OCI-LY7 (cell line): ENCODE data around the gene TBC1D3B. TPM values are rescaled to one million over a fixed set of nuclear protein-coding genes. Genes with fewer than 3 reads are reported as not detected.

Source experiments
- BruUV-seq: library from RNA; stranded (reverse); fragments of 400-500 nt; replicated peaks from 2 replicates; lab custom pipeline; 2021; lab: Mats Ljungman, UMichigan
- CTCF ChIA-PET: fragments of 300-600 bp; sonication (Branson Sonifier 250); formaldehyde crosslinking; loops from one replicate; lab custom pipeline; 2022; ENCODE audit warnings: antibody characterized with exemption; ENCODE audit not compliant: unreplicated experiment; lab: Charles Lee
- POLR2A ChIA-PET: fragments of 300-600 bp; sonication (Branson Sonifier 250); formaldehyde crosslinking; loops from one replicate; lab custom pipeline; 2022; ENCODE audit warnings: antibody characterized with exemption; lab: Charles Lee
- DNase-seq: peaks from one replicate; pipeline ENCODE4 v3.0.0-alpha.2; 2015; ENCODE audit warnings: low spot score
- H2AFZ ChIP-seq: fragments of 200-600 bp; sonication (generic), shearing (Covaris generic); 2 replicates; pipeline ENCODE4 v1.6.1; 2014; ENCODE audit warnings: mild to moderate bottlenecking, antibody characterized with exemption, low read length, moderate library complexity
- H3K27ac ChIP-seq: fragments of 200-600 bp; sonication (generic); 2 replicates; pipeline ENCODE4 v1.5.1; 2014; ENCODE audit warnings: mixed run types, low read depth, mild to moderate bottlenecking, moderate library complexity, low read length, inconsistent platforms; ENCODE audit not compliant: poor library complexity, severe bottlenecking
- H3K36me3 ChIP-seq: fragments of 200-600 bp; sonication (generic); 2 replicates; pipeline ENCODE4 v1.6.1; 2014; ENCODE audit warnings: mild to moderate bottlenecking, antibody characterized with exemption, low read length, moderate library complexity, mixed read lengths; ENCODE audit not compliant: insufficient read depth
- H3K4me1 ChIP-seq: fragments of 200-600 bp; sonication (generic); 2 replicates; pipeline ENCODE4 v1.5.1; 2014; ENCODE audit warnings: mild to moderate bottlenecking, low read length; ENCODE audit not compliant: insufficient read depth, poor library complexity, severe bottlenecking
- H3K4me2 ChIP-seq: fragments of 200-600 bp; sonication (generic); 2 replicates; pipeline ENCODE4 v1.6.1; 2014; ENCODE audit warnings: mild to moderate bottlenecking, low read length
- H3K4me3 ChIP-seq: fragments of 200-600 bp; sonication (generic); 2 replicates; pipeline ENCODE4 v1.5.1; 2014; ENCODE audit warnings: mild to moderate bottlenecking, low read depth, low read length; ENCODE audit not compliant: poor library complexity, severe bottlenecking
- H3K79me2 ChIP-seq: fragments of 200-600 bp; sonication (generic); 2 replicates; pipeline ENCODE4 v1.6.1; 2016; ENCODE audit warnings: low read depth, mild to moderate bottlenecking, low read length, moderate library complexity, mixed read lengths; ENCODE audit not compliant: insufficient read depth
- H3K9me2 ChIP-seq: fragments of 200-600 bp; sonication (generic); 2 replicates; pipeline ENCODE4 v1.6.1; 2016; ENCODE audit warnings: mild to moderate bottlenecking, low read length, mixed read lengths; ENCODE audit not compliant: insufficient read depth
- H3K9me3 ChIP-seq: fragments of 200-600 bp; sonication (generic); 2 replicates; pipeline ENCODE4 v1.6.1; 2014; ENCODE audit warnings: mild to moderate bottlenecking, mixed run types, low read length, mixed read lengths
- H4K20me1 ChIP-seq: fragments of 200-600 bp; sonication (generic); 2 replicates; pipeline ENCODE4 v1.6.1; 2014; ENCODE audit warnings: mild to moderate bottlenecking, antibody characterized with exemption, low read length, moderate library complexity, mixed read lengths; ENCODE audit not compliant: insufficient read depth
- EZH2phosphoT487 ChIP-seq: fragments of 200-600 bp; sonication (generic); IDR thresholded peaks from 2 replicates; pipeline ENCODE4 v1.6.1; 2018; ENCODE audit warnings: low read depth, borderline replicate concordance, mild to moderate bottlenecking, mixed run types, antibody characterized with exemption, low read length, moderate library complexity, mixed read lengths
- intact Hi-C: fragments of 100-400 bp; cut with micrococcal nuclease; formaldehyde crosslinking; loops from one replicate; pipeline ENCODE4 v1.10.0; 2022; ENCODE audit not compliant: unreplicated experiment
- total RNA-seq, 2 experiments: library from RNA; depleted of rRNA in 1 of 2; stranded (reverse); fragments of >200 nt in 1 of 2; shearing (Covaris generic) in 1 of 2; gene quantifications; 2 replicates each; pipeline ENCODE4 v1.2.3, GENCODE V29; 2014 to 2022
- TF ChIP-seq, protein P1 (sequence below): fragments of 200-600 bp; sonication (generic); conservative IDR thresholded peaks from 2 replicates; pipeline ENCODE4 v1.5.1; 2014; ENCODE audit warnings: mild to moderate bottlenecking, antibody characterized with exemption, low read length, moderate library complexity, mixed read lengths

Gene TBC1D3B
- total RNA-seq, 2 experiments from 2014 or later = 3.0 to 13.8 TPM

GRCh38 chr17:36151891-36152638, 24.4 kb downstream of the TBC1D3B start:
- H3K9me2 ChIP-seq = no peaks in the 10 kb centered on the region
- H2AFZ ChIP-seq = no peak overlapping the region
- intact Hi-C loops = no loop called here
- no peak overlapping the region for H3K4me2 ChIP-seq
- DNase-seq = no peak
- CTCF ChIA-PET = no interaction called here
- TF ChIP-seq, protein P1, sequence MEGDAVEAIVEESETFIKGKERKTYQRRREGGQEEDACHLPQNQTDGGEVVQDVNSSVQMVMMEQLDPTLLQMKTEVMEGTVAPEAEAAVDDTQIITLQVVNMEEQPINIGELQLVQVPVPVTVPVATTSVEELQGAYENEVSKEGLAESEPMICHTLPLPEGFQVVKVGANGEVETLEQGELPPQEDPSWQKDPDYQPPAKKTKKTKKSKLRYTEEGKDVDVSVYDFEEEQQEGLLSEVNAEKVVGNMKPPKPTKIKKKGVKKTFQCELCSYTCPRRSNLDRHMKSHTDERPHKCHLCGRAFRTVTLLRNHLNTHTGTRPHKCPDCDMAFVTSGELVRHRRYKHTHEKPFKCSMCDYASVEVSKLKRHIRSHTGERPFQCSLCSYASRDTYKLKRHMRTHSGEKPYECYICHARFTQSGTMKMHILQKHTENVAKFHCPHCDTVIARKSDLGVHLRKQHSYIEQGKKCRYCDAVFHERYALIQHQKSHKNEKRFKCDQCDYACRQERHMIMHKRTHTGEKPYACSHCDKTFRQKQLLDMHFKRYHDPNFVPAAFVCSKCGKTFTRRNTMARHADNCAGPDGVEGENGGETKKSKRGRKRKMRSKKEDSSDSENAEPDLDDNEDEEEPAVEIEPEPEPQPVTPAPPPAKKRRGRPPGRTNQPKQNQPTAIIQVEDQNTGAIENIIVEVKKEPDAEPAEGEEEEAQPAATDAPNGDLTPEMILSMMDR = no peak
- no peak for TF ChIP-seq EZH2phosphoT487
- H3K79me2 ChIP-seq = no peaks in the 10 kb centered on the region
- H3K9me3 ChIP-seq = no peaks in the 10 kb centered on the region
- POLR2A ChIA-PET = interaction anchor here (1.0 kb wide), 1 partner anchor 15 kb away, joined by 3 read pairs; no protein-coding TSS in a partner anchor
- no peaks in the 10 kb centered on the region for H3K4me1 ChIP-seq
- no TSS peak for BruUV-seq
- no peak overlapping the region for H3K27ac ChIP-seq
- no peaks in the 10 kb centered on the region for H4K20me1 ChIP-seq
- no peak overlapping the region for H3K4me3 ChIP-seq
- H3K36me3 ChIP-seq = no peaks in the 10 kb centered on the region

DNA sequence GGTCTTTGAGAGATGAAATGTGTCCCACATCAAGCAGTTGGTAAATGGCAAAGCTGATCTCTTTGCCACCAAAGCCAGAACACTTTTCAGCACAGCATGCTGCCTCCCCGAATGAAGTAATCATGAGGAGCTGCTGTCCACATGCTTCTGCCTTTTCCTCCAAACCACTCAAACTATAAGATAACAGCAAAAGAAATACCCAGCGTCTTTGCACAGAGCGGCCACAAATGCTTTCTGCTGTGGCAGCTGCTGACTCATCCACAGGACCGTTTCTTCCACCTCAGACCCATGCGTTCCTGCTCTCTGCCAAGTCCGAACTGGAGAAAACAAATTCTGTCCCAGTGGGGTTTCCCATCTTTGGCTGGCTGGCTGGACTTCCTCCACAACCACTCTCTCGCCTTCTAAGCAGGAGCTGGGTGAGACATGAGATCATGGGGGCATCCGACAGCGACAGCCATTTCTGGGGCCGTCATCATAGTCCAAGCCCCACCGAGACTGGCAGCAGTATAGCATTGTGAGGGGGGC, 27.1 kb downstream of the TBC1D3B start:
- ChIA-PET POLR2A (interaction anchor here (1.3 kb wide), 1 partner anchor 39 kb away, joined by 3 read pairs; no protein-coding TSS in a partner anchor), CTCF (interaction anchor here (1.6 kb wide), 1 partner anchor 180 kb away, joined by 7 read pairs; no protein-coding TSS in a partner anchor)
- no TSS peak for BruUV-seq
- Histone ChIP-seq H3K27ac (no peak overlapping the region), H3K79me2 (no peaks in the 10 kb centered on the region), H3K4me2 (no peak overlapping the region), H4K20me1 (no peaks in the 10 kb centered on the region), H3K9me2 (no peaks in the 10 kb centered on the region), H3K36me3 (no peaks in the 10 kb centered on the region), H3K4me1 (no peaks in the 10 kb centered on the region), H2AFZ (no peak overlapping the region), H3K9me3 (no peaks in the 10 kb centered on the region), H3K4me3 (no peak overlapping the region)
- TF ChIP-seq, protein P1 = no peak; the same call in none of the 2 replicates
- no peak for TF ChIP-seq EZH2phosphoT487
- intact Hi-C loops = loop anchor here (1.0 to 2.0 kb wide), 3 partner anchors 37 to 180 kb away; no protein-coding TSS in a partner anchor
- DNase-seq = no peak
